Esophagus squamous epithelium (tissue), 5 donors: ENCODE measurements around the gene TSPEAR. TPM values are rescaled to one million over a fixed set of nuclear protein-coding genes. Genes with fewer than 3 reads are reported as not detected.
A peak's percentile ranks its signal among the peaks of the same experiment; 100 is the strongest.
"Not testable (repeated sequence)": the region's sequence is repeated elsewhere in the genome, so short reads cannot be mapped to it uniquely, and the experiment has no call there.

Source experiments
- DNase-seq: peaks from one replicate; lab custom pipeline; 2025; lab: John Stamatoyannopoulos, UW
- H3K27ac ChIP-seq, 4 donors: fragments of 200-600 bp; sonication (generic); one replicate each; pipeline ENCODE4 v1.5.1; 2016 to 2019; ENCODE audit warnings: mild to moderate bottlenecking in 1 of 4
- H3K27me3 ChIP-seq, 4 donors: fragments of 200-600 bp; sonication (generic); 1 replicate in 3 of 4; 2 replicates in 1 of 4; pipeline versions ENCODE4 v1.5.1 to v1.6.0; 2017 to 2021; ENCODE audit warnings: antibody characterized with exemption in 1 of 4
- H3K36me3 ChIP-seq, 3 donors: fragments of 200-600 bp; sonication (generic); one replicate each; pipeline ENCODE4 v1.5.1; 2016 to 2019
- H3K4me1 ChIP-seq, 3 donors: fragments of 200-600 bp; sonication (generic); one replicate each; pipeline ENCODE4 v1.5.1; 2017 to 2019
- H3K4me3 ChIP-seq, 4 donors: fragments of 200-600 bp; sonication (generic); 1 replicate in 3 of 4; 2 replicates in 1 of 4; pipeline ENCODE4 v1.5.1; 2016 to 2019; ENCODE audit warnings: mild to moderate bottlenecking in 2 of 4, moderate library complexity in 1 of 4
- H3K9me3 ChIP-seq, 3 donors: fragments of 200-600 bp; sonication (generic); one replicate each; pipeline ENCODE4 v1.5.1; 2016 to 2019
- POLR2A ChIP-seq, 4 donors: fragments of 450-650 bp; IDR thresholded peaks; one replicate each; pipeline ENCODE4 v1.6.1; 2017; ENCODE audit warnings: antibody characterized with exemption in 4 of 4, mild to moderate bottlenecking in 4 of 4, moderate library complexity in 3 of 4
- WGBS, 2 donors: methylation state at CpG; one replicate each; pipeline ENCODE4 v1.1.5; 2018; 5-methylcytosine and 5-hydroxymethylcytosine counted together
- intact Hi-C: fragments of 100-400 bp; cut with DNase I; formaldehyde crosslinking; loops from one replicate; pipeline ENCODE4 v1.15.0; 2022
- total RNA-seq, 4 donors: library from RNA; depleted of rRNA; stranded (reverse); fragments of >200 nt; gene quantifications; one replicate each; pipeline ENCODE4 v1.1.0, GENCODE V29; 2016
- TF ChIP-seq, protein P1 (sequence below), 6 experiments: fragments of 450-650 bp in 4 of 6; fragments of 200-600 bp in 2 of 6; sonication (generic) in 2 of 6; IDR thresholded peaks; one replicate each; pipeline ENCODE4 v1.5.1; 2016 to 2019; ENCODE audit warnings: antibody characterized with exemption in 6 of 6, mild to moderate bottlenecking in 4 of 6, moderate library complexity in 4 of 6
- donor health status: DM: yes; HTN: yes; CAD: no.

The TSPEAR gene
- total RNA-seq, 4 donors from 2014 or later: not detected

DNA sequence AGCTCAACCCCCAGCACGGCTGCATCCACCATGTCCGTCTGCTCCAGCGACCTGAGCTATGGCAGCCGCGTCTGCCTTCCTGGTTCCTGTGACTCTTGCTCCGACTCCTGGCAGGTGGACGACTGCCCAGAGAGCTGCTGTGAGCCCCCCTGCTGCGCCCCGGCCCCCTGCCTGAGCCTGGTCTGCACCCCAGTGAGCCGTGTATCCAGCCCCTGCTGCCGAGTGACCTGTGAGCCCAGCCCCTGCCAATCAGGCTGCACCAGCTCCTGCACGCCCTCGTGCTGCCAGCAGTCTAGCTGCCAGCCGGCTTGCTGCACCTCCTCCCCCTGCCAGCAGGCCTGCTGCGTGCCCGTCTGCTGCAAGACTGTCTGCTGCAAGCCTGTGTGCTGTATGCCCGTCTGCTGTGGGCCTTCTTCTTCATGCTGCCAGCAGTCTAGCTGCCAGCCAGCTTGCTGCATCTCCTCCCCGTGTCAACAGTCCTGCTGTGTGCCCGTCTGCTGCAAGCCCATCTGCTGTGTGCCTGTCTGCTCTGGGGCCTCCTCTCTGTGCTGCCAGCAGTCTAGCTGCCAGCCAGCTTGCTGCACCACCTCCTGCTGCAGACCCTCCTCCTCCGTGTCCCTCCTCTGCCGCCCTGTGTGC lies 14.1 kb downstream of the TSPEAR start, which contains the start of gene KRTAP10-12:
TSS of gene KRTAP10-12 (plus strand) at position 1 of the 639 bp plus-strand sequence. CDS start at position 31, 30 bp downstream.
- Histone ChIP-seq H3K9me3 (peaks cover 0 to 18% (median 3%) of the 10 kb centered on the region in 3 donors), H3K27me3 (peaks cover 0 to 80% (median 0%) of the 10 kb centered on the region in 4 donors)
- WGBS, 2 donors: 44 to 64% methylated on average over 6 to 8 of the region's 21 CpGs
- H3K4me1 ChIP-seq, intact Hi-C loops, H3K36me3 ChIP-seq, H3K27ac ChIP-seq, H3K4me3 ChIP-seq, DNase-seq: not testable (repeated sequence)
- TF ChIP-seq, protein P1, sequence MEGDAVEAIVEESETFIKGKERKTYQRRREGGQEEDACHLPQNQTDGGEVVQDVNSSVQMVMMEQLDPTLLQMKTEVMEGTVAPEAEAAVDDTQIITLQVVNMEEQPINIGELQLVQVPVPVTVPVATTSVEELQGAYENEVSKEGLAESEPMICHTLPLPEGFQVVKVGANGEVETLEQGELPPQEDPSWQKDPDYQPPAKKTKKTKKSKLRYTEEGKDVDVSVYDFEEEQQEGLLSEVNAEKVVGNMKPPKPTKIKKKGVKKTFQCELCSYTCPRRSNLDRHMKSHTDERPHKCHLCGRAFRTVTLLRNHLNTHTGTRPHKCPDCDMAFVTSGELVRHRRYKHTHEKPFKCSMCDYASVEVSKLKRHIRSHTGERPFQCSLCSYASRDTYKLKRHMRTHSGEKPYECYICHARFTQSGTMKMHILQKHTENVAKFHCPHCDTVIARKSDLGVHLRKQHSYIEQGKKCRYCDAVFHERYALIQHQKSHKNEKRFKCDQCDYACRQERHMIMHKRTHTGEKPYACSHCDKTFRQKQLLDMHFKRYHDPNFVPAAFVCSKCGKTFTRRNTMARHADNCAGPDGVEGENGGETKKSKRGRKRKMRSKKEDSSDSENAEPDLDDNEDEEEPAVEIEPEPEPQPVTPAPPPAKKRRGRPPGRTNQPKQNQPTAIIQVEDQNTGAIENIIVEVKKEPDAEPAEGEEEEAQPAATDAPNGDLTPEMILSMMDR (IDR thresholded peaks at IDR 0.05): peak in 1 of 6 experiments; percentile 32

DNA sequence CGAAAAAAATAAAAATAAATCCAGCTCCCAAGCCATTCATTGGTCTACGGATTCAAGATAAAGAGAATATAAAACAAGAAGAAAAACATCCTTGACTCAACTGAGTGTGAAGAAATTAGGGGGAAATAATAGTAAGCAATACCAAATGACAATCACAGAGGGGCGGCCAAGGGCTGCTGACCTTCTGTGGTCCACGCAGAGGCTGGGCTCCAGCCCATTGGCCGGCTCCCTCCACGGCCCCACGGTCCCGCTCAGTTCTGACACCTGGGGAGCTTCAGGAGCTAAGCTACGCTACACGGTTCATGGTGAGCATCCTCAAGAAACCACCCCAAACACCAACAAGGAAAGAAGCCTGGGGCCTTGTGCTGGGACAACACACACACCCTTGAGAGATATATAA lies 14.8 kb downstream of the TSPEAR start:
- no peak for DNase-seq
- WGBS, 2 donors: 59 to 74% methylated on average over 10 of the region's 10 CpGs
- Histone ChIP-seq H3K4me1 (no peaks in the 10 kb centered on the region), H3K27ac (no peak overlapping the region), H3K4me3 (no peak overlapping the region), H3K36me3 (no peaks in the 10 kb centered on the region), H3K9me3 (peaks cover 0 to 18% (median 3%) of the 10 kb centered on the region in 3 donors), H3K27me3 (peaks cover 0 to 78% (median 0%) of the 10 kb centered on the region in 4 donors)
- intact Hi-C loops: no loop called here
- TF ChIP-seq, protein P1 (IDR thresholded peaks at IDR 0.05): no peak
- no peak for TF ChIP-seq POLR2A (IDR thresholded peaks at IDR 0.05)

DNA sequence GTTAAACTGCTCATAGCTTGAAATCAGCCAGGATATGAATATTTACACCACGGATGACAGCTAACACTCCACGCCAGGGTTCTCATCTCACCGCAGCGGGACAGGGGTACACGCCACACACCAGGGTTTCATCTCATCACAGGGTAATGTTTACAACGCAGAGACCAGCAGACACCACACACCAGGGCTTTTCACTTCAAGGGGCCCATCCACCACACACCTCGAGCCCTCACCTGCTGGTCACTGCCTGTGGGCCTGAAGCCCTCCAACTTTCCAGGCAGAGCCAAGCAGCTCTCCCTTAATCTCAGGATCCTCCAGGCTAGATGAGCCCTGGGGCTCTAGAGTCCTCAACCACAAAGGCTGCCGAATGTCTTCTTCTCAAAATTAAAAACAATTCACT lies 15.7 kb downstream of the TSPEAR start:
- peaks cover 0 to 78% (median 0%) of the 10 kb centered on the region in 4 donors for H3K27me3 ChIP-seq
- TF ChIP-seq, protein P1 (IDR thresholded peaks at IDR 0.05): no peak
- no peak for TF ChIP-seq POLR2A (IDR thresholded peaks at IDR 0.05)
- no peaks in the 10 kb centered on the region for H3K4me1 ChIP-seq
- no peak overlapping the region for H3K4me3 ChIP-seq
- intact Hi-C loops: no loop called here
- peaks cover 0 to 18% (median 3%) of the 10 kb centered on the region in 3 donors for H3K9me3 ChIP-seq
- no peaks in the 10 kb centered on the region for H3K36me3 ChIP-seq
- DNase-seq: no peak
- no peak overlapping the region for H3K27ac ChIP-seq
- 67 to 74% methylated on average over 8 of the region's 8 CpGs for WGBS, 2 donors

DNA sequence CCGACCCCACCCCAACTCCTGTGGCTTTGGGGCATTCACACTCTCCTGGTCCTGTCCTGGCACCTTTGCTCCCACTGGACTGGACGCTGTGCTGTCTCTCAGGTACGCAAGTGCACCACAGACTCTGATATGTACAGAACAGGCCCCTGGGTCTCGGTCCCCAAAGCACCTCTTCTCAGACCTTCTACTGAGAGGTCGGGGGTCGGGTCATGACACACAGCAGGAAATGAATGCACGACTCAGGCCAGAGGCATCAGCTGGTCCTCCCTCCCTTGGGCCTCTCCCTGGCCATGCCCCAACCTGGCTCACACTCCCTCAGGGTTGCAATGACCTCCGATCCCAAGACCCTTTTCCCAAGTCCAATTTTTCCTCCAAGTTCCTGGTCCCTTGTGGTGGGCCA lies 16.2 kb downstream of the TSPEAR start:
- 65 to 69% methylated on average over 3 to 7 of the region's 8 CpGs for WGBS, 2 donors
- Histone ChIP-seq H3K36me3 (no peaks in the 10 kb centered on the region), H3K9me3 (peaks cover 0 to 18% (median 3%) of the 10 kb centered on the region in 3 donors), H3K27ac (no peak overlapping the region), H3K4me3 (no peak overlapping the region), H3K27me3 (peaks cover 0 to 77% (median 0%) of the 10 kb centered on the region in 4 donors), H3K4me1 (no peaks in the 10 kb centered on the region)
- intact Hi-C loops: no loop called here
- no peak for TF ChIP-seq POLR2A (IDR thresholded peaks at IDR 0.05)
- TF ChIP-seq, protein P1 (IDR thresholded peaks at IDR 0.05): no peak
- DNase-seq: no peak

DNA sequence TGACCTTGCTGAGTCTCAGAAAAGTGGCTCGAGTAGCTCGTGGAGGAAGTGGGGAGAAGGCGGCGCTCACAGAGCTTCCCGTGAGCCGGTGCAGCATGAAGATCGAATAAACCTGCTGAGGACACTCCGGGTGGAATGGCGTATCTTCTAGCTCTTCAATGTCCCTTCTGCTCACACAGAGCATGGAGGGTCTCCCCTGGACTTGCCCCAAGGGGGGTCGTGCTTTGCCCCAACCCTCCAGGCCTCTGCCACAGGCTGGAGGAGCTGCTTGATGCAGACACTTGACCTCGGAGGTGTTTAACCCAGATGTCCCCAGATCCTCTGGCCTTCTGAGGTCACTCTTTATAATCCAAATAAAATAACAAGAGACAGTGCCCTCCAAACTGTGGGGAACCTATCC lies 16.6 kb downstream of the TSPEAR start:
- Histone ChIP-seq H3K36me3 (no peaks in the 10 kb centered on the region), H3K27ac (no peak overlapping the region), H3K4me1 (no peaks in the 10 kb centered on the region), H3K4me3 (no peak overlapping the region), H3K9me3 (peaks cover 0 to 18% (median 3%) of the 10 kb centered on the region in 3 donors), H3K27me3 (peaks cover 0 to 77% (median 0%) of the 10 kb centered on the region in 4 donors)
- no peak for TF ChIP-seq POLR2A (IDR thresholded peaks at IDR 0.05)
- TF ChIP-seq, protein P1 (IDR thresholded peaks at IDR 0.05): no peak
- intact Hi-C loops: no loop called here
- WGBS, 2 donors: 52 to 65% methylated on average over 10 to 11 of the region's 11 CpGs
- no peak for DNase-seq
